Colonic mucosa (tissue), 4 donors: ENCODE results near the gene DPT. TPM values are rescaled to one million over a fixed set of nuclear protein-coding genes. Genes with fewer than 3 reads are reported as not detected.

Source experiments
- DNase-seq: peaks from one replicate; pipeline ENCODE4 v3.0.0-alpha.2; 2020
- H3K27ac ChIP-seq: fragments of 200-600 bp; one replicate; pipeline ENCODE4 v1.8.0; 2021
- H3K27me3 ChIP-seq: fragments of 200-600 bp; one replicate; pipeline ENCODE4 v1.8.0; 2021
- H3K36me3 ChIP-seq: fragments of 200-600 bp; one replicate; pipeline ENCODE4 v1.8.0; 2021
- H3K4me1 ChIP-seq: fragments of 200-600 bp; one replicate; pipeline ENCODE4 v1.8.0; 2021; ENCODE audit warnings: mild to moderate bottlenecking
- H3K4me3 ChIP-seq: fragments of 200-600 bp; one replicate; pipeline ENCODE4 v1.8.0; 2021
- H3K9ac ChIP-seq, 2 donors: one replicate each; pipeline ENCODE4 v1.7.0; 2013; ENCODE audit warnings: control low read depth in 2 of 2, low read depth in 2 of 2, low read length in 2 of 2
- H3K9me3 ChIP-seq: fragments of 200-600 bp; one replicate; pipeline ENCODE4 v1.8.0; 2021
- CTCF ChIP-seq: fragments of 200-600 bp; IDR thresholded peaks from one replicate; pipeline ENCODE4 v1.8.0; 2022; ENCODE audit warnings: antibody characterized with exemption, mild to moderate bottlenecking
- intact Hi-C: fragments of 100-400 bp; cut with DNase I; formaldehyde crosslinking; loops from one replicate; pipeline ENCODE4 v1.14.1; 2022
- total RNA-seq, 2 donors: library from RNA; stranded (reverse); fragmentation: NEBNext Ultra II Directional in 1 of 2; extraction: Animal tissue kit (Norgen Biotek cat#: 25700) in 1 of 2; gene quantifications; one replicate each; pipeline ENCODE4 v1.2.1, GENCODE V29; 2021
- donor health status: healthy.
- donor health status: DM: no; HTN: no; CAD: no.
- donor health status: DM: no; HTN: no; CAD: no.

The DPT gene
- total RNA-seq, 2 donors from 2014 or later, result 1.2 to 16.2 TPM

DNA sequence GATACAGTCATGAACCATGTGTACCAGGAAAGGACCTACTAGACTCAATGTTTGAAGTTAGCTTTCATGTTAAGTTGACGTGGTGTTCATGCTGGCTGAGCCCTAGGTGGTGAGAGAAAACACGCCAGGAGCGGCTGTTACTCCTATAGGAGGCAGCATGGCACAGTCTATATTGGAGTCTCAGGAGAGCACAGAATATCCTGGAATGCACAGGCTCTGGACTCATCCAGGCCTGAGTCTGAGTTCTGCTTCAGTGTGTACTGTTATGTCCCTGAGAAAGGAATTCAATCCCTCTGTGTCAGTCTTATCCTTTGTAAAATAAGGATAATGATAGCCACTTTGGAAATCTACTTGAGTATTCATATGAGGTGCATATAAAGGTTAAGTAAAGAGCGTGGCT lies 41.2 kb downstream of the DPT start:
- Histone ChIP-seq H3K9me3 (no peaks in the 10 kb centered on the region), H3K36me3 (no peaks in the 10 kb centered on the region), H3K4me1 (no peaks in the 10 kb centered on the region), H3K9ac (no peak overlapping the region), H3K4me3 (no peak overlapping the region), H3K27me3 (no peaks in the 10 kb centered on the region), H3K27ac (no peak overlapping the region)
- intact Hi-C loops, result no loop called here
- no peak for TF ChIP-seq CTCF
- no peak for DNase-seq

DNA sequence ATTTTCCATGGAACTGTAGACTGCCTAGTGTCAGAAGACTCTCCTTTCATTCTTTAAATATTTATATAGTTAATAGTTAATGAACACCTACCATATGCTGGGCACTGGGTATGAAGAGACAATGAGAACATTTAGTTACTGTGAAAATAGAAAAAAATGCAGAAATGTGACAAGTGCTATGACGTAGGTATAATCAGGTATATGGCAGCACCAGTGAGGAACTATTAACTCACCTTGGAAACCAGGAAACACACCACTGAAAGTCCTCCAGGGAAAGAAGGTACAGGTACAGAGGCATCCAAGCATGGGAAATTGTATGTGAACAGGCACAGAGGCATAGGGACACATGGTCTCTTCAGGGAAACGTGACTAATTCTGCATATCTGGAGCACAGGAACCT lies 42.3 kb downstream of the DPT start:
- DNase-seq, result no peak
- intact Hi-C loops, result no loop called here
- no peak overlapping the region for H3K27ac ChIP-seq

GRCh38 chr1:168683871-168684270 lies 45.1 kb downstream of the DPT start:
- no peak for DNase-seq
- Histone ChIP-seq H3K9ac (no peak overlapping the region), H3K36me3 (no peaks in the 10 kb centered on the region), H3K27me3 (no peaks in the 10 kb centered on the region), H3K4me3 (no peak overlapping the region), H3K9me3 (no peaks in the 10 kb centered on the region), H3K27ac (no peak overlapping the region), H3K4me1 (no peaks in the 10 kb centered on the region)
- no peak for TF ChIP-seq CTCF
- intact Hi-C loops, result no loop called here

More for the DNA sequence above, 42.3 kb downstream of the DPT start:
- Histone ChIP-seq H3K4me1 (no peaks in the 10 kb centered on the region), H3K36me3 (no peaks in the 10 kb centered on the region), H3K4me3 (no peak overlapping the region), H3K9me3 (no peaks in the 10 kb centered on the region), H3K9ac (no peak overlapping the region), H3K27me3 (no peaks in the 10 kb centered on the region)
- no peak for TF ChIP-seq CTCF

DNA sequence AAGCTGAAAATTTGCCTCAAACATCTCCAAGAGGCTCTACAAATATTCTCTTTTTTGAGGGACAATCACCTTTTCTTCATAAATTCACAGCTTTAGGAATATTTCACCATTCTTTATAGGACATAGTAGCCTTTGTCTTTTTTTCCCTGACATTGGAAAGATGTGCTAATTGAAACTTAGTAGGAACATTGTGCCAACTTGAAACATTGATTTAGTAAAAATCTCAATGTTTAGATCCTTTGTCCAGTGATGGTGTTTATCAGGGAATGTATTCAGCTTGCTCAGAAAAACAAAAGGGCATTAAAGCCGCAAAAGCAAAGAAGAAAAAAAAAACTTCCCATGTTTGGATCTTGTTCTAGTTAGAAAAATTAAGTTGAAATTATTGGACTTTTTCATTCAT lies 52.1 kb downstream of the DPT start:
- no peak overlapping the region for H3K9ac ChIP-seq
- no peaks in the 10 kb centered on the region for H3K27me3 ChIP-seq
- H3K27ac ChIP-seq, result no peak overlapping the region
- no peak for TF ChIP-seq CTCF
- no peak overlapping the region for H3K4me3 ChIP-seq
- H3K36me3 ChIP-seq, result no peaks in the 10 kb centered on the region
- DNase-seq, result no peak
- intact Hi-C loops, result no loop called here
- H3K4me1 ChIP-seq, result no peaks in the 10 kb centered on the region
- H3K9me3 ChIP-seq, result no peaks in the 10 kb centered on the region

DNA sequence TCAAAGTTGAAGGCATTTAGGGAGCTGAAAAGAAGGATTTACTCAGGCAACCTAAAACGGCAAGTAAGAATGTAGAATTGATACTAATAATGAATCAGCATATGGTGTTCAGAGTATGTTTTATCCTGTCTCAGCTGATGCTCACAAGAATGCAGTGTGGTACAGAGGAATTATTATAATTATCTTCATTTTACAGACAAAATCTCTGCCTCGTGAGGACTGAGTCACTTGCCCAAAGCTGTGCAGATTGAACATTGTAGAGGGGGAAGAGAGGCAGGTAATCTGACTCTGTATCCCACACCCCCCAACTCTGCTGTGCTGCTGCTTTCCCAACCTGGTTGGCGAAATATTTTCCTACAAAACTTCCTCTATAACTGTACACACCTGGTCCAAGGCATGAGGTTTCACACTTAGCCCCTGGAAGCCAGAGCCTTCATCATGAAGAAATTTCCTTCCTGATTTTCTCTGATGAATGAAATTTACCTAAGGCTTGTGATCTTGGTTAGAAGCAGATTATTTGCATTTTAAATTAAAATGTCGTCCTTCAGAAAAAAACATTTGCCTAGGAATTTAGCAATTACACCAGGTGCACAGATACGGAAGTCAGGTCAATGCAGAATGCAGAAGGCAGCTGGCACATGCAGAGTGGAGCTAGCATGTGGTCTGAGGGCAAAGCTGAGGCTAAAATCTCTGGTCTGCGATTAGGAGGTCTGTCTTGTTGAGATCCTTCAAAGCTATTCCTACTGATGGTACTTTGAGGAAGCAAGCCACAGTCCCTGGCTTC lies 52.8 kb downstream of the DPT start:
- Histone ChIP-seq H3K36me3 (no peaks in the 10 kb centered on the region), H3K9ac (no peak overlapping the region), H3K27ac (no peak overlapping the region), H3K9me3 (no peaks in the 10 kb centered on the region), H3K4me3 (no peak overlapping the region), H3K4me1 (no peaks in the 10 kb centered on the region), H3K27me3 (no peaks in the 10 kb centered on the region)
- DNase-seq, result no peak
- TF ChIP-seq CTCF, result no peak
- intact Hi-C loops, result no loop called here
